ENCODE measurements around the gene PHF23. TPM values are rescaled to one million over a fixed set of nuclear protein-coding genes. Genes with fewer than 3 reads are reported as not detected.

The PHF23 gene
- 21.4 and 38.4 TPM in 2 replicates for total RNA-seq (2011; cell fraction: chromatin; rRNA removed; ENCODE audit: low replicate concordance)
- total RNA-seq (2011; cell fraction: nucleolus; rRNA removed) = 20.0 and 20.1 TPM in 2 replicates
- total RNA-seq (2011; cell fraction: nucleoplasm; rRNA removed) = 23.5 and 23.7 TPM in 2 replicates
- total RNA-seq (2014; rRNA removed) (39.0 and 49.9 TPM in 2 replicates), total RNA-seq (2014; rRNA removed; fragmentation: Illumina TruSeq; extraction: Trizol) (27.8 and 28.1 TPM in 2 replicates), total RNA-seq (2015; rRNA removed; fragmentation: Illumina TruSeq; extraction: Trizol) (50.1 and 51.1 TPM in 2 replicates), total RNA-seq (2021) (33.7 and 38.6 TPM in 2 replicates), polyA plus RNA-seq (2011; rRNA removed) (25.0 and 32.7 TPM in 2 replicates), polyA plus RNA-seq (2014; fragmentation: Illumina TruSeq; extraction: Trizol) (53.1 and 87.5 TPM in 2 replicates), polyA plus RNA-seq (2014; fragmentation: Nextera tagmentation; extraction: Ambion mirVana) (1 to 10 TPM; 7.4 TPM), polyA plus RNA-seq (2014; rRNA removed) (34.1 and 36.1 TPM in 2 replicates), polyA minus RNA-seq (2011; rRNA and poly(A)+ RNA removed) (20.2 and 26.4 TPM in 2 replicates), Bru-seq, nascent RNA (percentile 87 among the genes with signal in this experiment), BruChase-seq, experiment 1, labeled RNA remaining after a 2-hour chase (percentile 92 among the genes with signal in this experiment), BruChase-seq, experiment 2, labeled RNA remaining after a 6-hour chase (percentile 93 among the genes with signal in this experiment)
- polyA plus RNA-seq (2011; cell fraction: cytosol; rRNA removed) = 20.0 and 33.8 TPM in 2 replicates
- polyA plus RNA-seq (2011; cell fraction: nucleus; rRNA removed) = 16.8 and 28.4 TPM in 2 replicates
- polyA plus RNA-seq (2012) = 27.6 and 38.6 TPM in 2 replicates
- 14.2 and 19.9 TPM in 2 replicates for polyA minus RNA-seq (2011; cell fraction: cytosol; rRNA and poly(A)+ RNA removed)
- 7.1 and 10.6 TPM in 2 replicates for polyA minus RNA-seq (2011; cell fraction: nucleus; rRNA and poly(A)+ RNA removed)
- long read RNA-seq, experiment 1, transcript PHF23-205 (5 exons, 1,768 nt) = minor isoform, 6 of 116 reads
- long read RNA-seq, experiment 1, transcript PHF23-201 (5 exons, 2,037 nt) = major isoform, 55 of 116 reads
- long read RNA-seq, experiment 1, partial matches to known transcripts = 46 of 116 reads
- long read RNA-seq, experiment 1, other reads (novel, unspliced or antisense) = 8 of 116 reads
- long read RNA-seq, experiment 2, transcript PHF23-201 (5 exons, 2,037 nt) = major isoform, 35 of 73 reads
- long read RNA-seq, experiment 2, partial matches to known transcripts = 21 of 73 reads
- long read RNA-seq, experiment 2, other reads (novel, unspliced or antisense) = 13 of 73 reads
- long read RNA-seq, experiment 3, transcript PHF23-201 (5 exons, 2,037 nt) = major isoform, 8 of 14 reads
- long read RNA-seq, experiment 3, partial matches to known transcripts = 3 of 14 reads
- long read RNA-seq, experiment 3, other reads (novel, unspliced or antisense) = 3 of 14 reads

GRCh38 chr17:7239091-7240027 is at the start of gene PHF23:
PHF23 (minus strand) TSS chr17:7239457; CDS start chr17:7239279, 178 bp downstream.
- POLR2A ChIA-PET = interaction anchor here (0.6 to 3.6 kb wide), 9 partner anchors 9 to 106 kb away, joined by 3 to 16 read pairs (median 4); partner anchors contain the start of genes ACADVL, CTDNEP1, DLG4 and ELP5
- peak within 1 kb of the TSS; percentile 98 to 99 for H3K9ac ChIP-seq (ENCODE audit: insufficient read depth in 1 of 2, low read depth in 2 of 2, low read length in 2 of 2)
- CTCF ChIA-PET (ENCODE audit: low intra/inter-chr PET ratio) = no interaction called here
- H3K9me3 ChIP-seq (replicated peaks; ENCODE audit: control insufficient read depth, insufficient read depth, low read depth, low read length) = no peaks in the 10 kb centered on the region
- peaks cover 71% of the 10 kb centered on the region for H3K79me2 ChIP-seq (ENCODE audit: control insufficient read depth, insufficient read depth, low read length)
- peaks cover 38 to 46% of the 10 kb centered on the region in 2 experiments; a peak in 4 of 5 replicates for H3K4me1 ChIP-seq (replicated peaks in 1 of 2; ENCODE audit: control insufficient read depth in 2 of 2, insufficient read depth in 2 of 2, low read length in 2 of 2)
- no TSS peak for BruUV-seq (replicated peaks)
- peak within 1 kb of the TSS; percentile 98 for H3K27ac ChIP-seq (ENCODE audit: extremely low read depth, low read depth, low read length)
- 0 out of 2 replicates have a peak within 1 kb of the TSS, but pooled peaks have one; percentile 24 for H2AFZ ChIP-seq (ENCODE audit: low read depth, low read length)
- ATAC-seq (peak; percentile 76), DNase-seq (ENCODE audit: extremely low read depth in 1 of 4, low spot score in 3 of 4) (peak; percentile 82 to 98 (median 90)), FAIRE-seq (peak; percentile 98)
- no peaks in the 10 kb centered on the region for H3K9me1 ChIP-seq (ENCODE audit: control insufficient read depth, insufficient read depth, low read length)
- H3K36me3 ChIP-seq (ENCODE audit: control insufficient read depth, insufficient read depth, low read length) = peaks cover 60% of the 10 kb centered on the region; the same call in 2 of the 3 replicates
- in situ Hi-C loops (cut with MboI) = no loop called here
- H3K4me2 ChIP-seq (ENCODE audit: insufficient read depth, low read length) = peak within 1 kb of the TSS; percentile 88
- peak within 1 kb of the TSS; percentile 79 for H3K4me3 ChIP-seq
- H3K27me3 ChIP-seq (ENCODE audit: control insufficient read depth in 2 of 2, insufficient read depth in 2 of 2, low read length in 2 of 2) = no peaks in the 10 kb centered on the region
- WGBS (ENCODE audit: insufficient coverage, low coverage, missing lambda C conversion rate) = 2% methylated on average over 11 of the region's 72 CpGs
- intact Hi-C loops (cut with micrococcal nuclease) = loop anchor here (2.0 to 5.0 kb wide), 2 partner anchors 13 to 43 kb away; partner anchors contain the start of genes ELP5 and SLC2A4
- peaks cover 5% of the 10 kb centered on the region; the same call in 1 of the 2 replicates for H4K20me1 ChIP-seq (replicated peaks; ENCODE audit: control insufficient read depth, insufficient read depth, low read length)
- 0 out of 2 replicates have a peak, but pooled peaks have one; percentile 39 for TF ChIP-seq PML (IDR thresholded peaks at IDR 0.05; ENCODE audit: low read length)
- peak; percentile 30; the same call in 1 of the 2 replicates for TF ChIP-seq ZKSCAN1 (IDR thresholded peaks at IDR 0.05; ENCODE audit: low read depth, low read length)
- TF ChIP-seq ZHX1 (conservative IDR thresholded peaks at IDR 0.05; ENCODE audit: low read length) = no peak
- TF ChIP-seq CBX8 (IDR thresholded peaks at IDR 0.05; ENCODE audit: borderline replicate concordance, extremely low read depth, low read depth, low read length, poor library complexity, severe bottlenecking) = no peak
- TF ChIP-seq ELK3 (CRISPR knock-in tag; IDR thresholded peaks at IDR 0.05) = no peak
- no peak for TF ChIP-seq GABPB2 (CRISPR knock-in tag; conservative IDR thresholded peaks at IDR 0.05)
- no peak for TF ChIP-seq EWSR1 (IDR thresholded peaks at IDR 0.05; ENCODE audit: borderline replicate concordance, low read depth, partially characterized antibody)
- TF ChIP-seq ZNF408 (CRISPR knock-in tag; IDR thresholded peaks at IDR 0.05; ENCODE audit: low read depth) = no peak
- TF ChIP-seq ZNF324 (CRISPR knock-in tag; IDR thresholded peaks at IDR 0.05) = no peak
- TF ChIP-seq ELF4 (CRISPR knock-in tag; IDR thresholded peaks at IDR 0.05) = peak; percentile 43; the same call in 1 of the 2 replicates

All from K562 (cell line).